ENCODE data around the gene HIBADH.
A peak's percentile ranks its signal among the peaks of the same experiment; 100 is the strongest.

Gene HIBADH

GRCh38 chr7:27651702-27652101, 11.0 kb downstream of the HIBADH start:
- no peak for DNase-seq (ENCODE audit: low read depth)
- H3K4me3 ChIP-seq (ENCODE audit: low read length) = no peak overlapping the region
- no peak for TF ChIP-seq CTCF (IDR thresholded peaks at IDR 0.05; ENCODE audit: insufficient read depth, low read depth, low read length, missing control alignments)

- no peak for TF ChIP-seq CTCF (IDR thresholded peaks at IDR 0.05; ENCODE audit: insufficient read depth, low read depth, low read length, missing control alignments)
- no peak for DNase-seq (ENCODE audit: low read depth)
Observed at GRCh38 chr7:27650283-27650682, 12.4 kb downstream of the HIBADH start.

GRCh38 chr7:27647489-27647888, 15.2 kb downstream of the HIBADH start:
- DNase-seq (ENCODE audit: low read depth) = no peak
- TF ChIP-seq CTCF (IDR thresholded peaks at IDR 0.05; ENCODE audit: insufficient read depth, low read depth, low read length, missing control alignments) = no peak
- no peak overlapping the region for H3K4me3 ChIP-seq (ENCODE audit: low read length)

More at GRCh38 chr7:27650283-27650682, 12.4 kb downstream of the HIBADH start:
- no peak overlapping the region for H3K4me3 ChIP-seq (ENCODE audit: low read length)

- DNase-seq (ENCODE audit: low read depth) = peak; percentile 90
Observed at GRCh38 chr7:27647046-27647445, 15.6 kb downstream of the HIBADH start.

GRCh38 chr7:27642271-27642670, 20.4 kb downstream of the HIBADH start:
- DNase-seq (ENCODE audit: low read depth) = peak; percentile 68
- no peak overlapping the region for H3K4me3 ChIP-seq (ENCODE audit: low read length)

More at GRCh38 chr7:27647046-27647445, 15.6 kb downstream of the HIBADH start:
- H3K4me3 ChIP-seq (ENCODE audit: low read length) = no peak overlapping the region
- no peak for TF ChIP-seq CTCF (IDR thresholded peaks at IDR 0.05; ENCODE audit: insufficient read depth, low read depth, low read length, missing control alignments)

GRCh38 chr7:27641581-27642230, 21.0 kb downstream of the HIBADH start:
- H3K4me3 ChIP-seq (ENCODE audit: low read length) = no peak overlapping the region
- peak; percentile 30 for DNase-seq (ENCODE audit: low read depth)
- TF ChIP-seq CTCF (IDR thresholded peaks at IDR 0.05; ENCODE audit: insufficient read depth, low read depth, low read length, missing control alignments) = no peak

More at GRCh38 chr7:27642271-27642670, 20.4 kb downstream of the HIBADH start:
- TF ChIP-seq CTCF (IDR thresholded peaks at IDR 0.05; ENCODE audit: insufficient read depth, low read depth, low read length, missing control alignments) = no peak
